Measurements from ENCODE around the gene SLC22A12.

DNA sequence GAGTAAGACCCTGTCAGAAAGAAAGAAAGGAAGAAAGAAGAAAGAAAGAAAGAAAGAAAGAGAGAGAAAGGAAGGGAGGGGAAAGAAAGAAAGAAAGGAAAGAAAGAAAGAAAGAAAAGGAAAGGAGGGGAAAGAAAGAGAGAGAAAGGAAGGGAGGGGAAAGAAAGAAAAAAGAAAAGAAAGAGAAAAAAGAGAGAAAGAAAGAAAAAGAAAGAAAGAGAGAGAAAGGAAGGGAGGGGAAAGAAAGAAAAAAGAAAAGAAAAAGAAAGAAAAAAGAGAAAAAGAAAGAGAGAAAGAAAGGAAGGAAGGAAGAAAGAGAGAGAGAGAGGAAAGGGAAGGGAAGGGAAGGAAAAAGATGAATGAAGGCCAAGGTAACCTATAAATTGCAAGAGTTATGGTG lies 47.2 kb upstream of the SLC22A12 start:
- TF ChIP-seq TEAD4 (IDR thresholded peaks at IDR 0.05), result no peak
- no peak for TF ChIP-seq FOXM1 (IDR thresholded peaks at IDR 0.05; ENCODE audit: borderline replicate concordance, low read depth)
- no peak for TF ChIP-seq MAX (IDR thresholded peaks at IDR 0.05)
- no peak for TF ChIP-seq EGR1 (IDR thresholded peaks at IDR 0.05)
- TF ChIP-seq TCF12 (IDR thresholded peaks at IDR 0.05; ENCODE audit: low read depth), result no peak
- no peak for TF ChIP-seq EP300 (IDR thresholded peaks at IDR 0.05; ENCODE audit: borderline replicate concordance)
- TF ChIP-seq YY1 (IDR thresholded peaks at IDR 0.05; ENCODE audit: low read depth), result no peak
- no peak for TF ChIP-seq RAD21 (IDR thresholded peaks at IDR 0.05; ENCODE audit: low read depth)
